ENCODE results near the gene RAI14.
"Not testable (repeated sequence)": the region's sequence is repeated elsewhere in the genome, so short reads cannot be mapped to it uniquely, and the experiment has no call there.

The RAI14 gene

DNA sequence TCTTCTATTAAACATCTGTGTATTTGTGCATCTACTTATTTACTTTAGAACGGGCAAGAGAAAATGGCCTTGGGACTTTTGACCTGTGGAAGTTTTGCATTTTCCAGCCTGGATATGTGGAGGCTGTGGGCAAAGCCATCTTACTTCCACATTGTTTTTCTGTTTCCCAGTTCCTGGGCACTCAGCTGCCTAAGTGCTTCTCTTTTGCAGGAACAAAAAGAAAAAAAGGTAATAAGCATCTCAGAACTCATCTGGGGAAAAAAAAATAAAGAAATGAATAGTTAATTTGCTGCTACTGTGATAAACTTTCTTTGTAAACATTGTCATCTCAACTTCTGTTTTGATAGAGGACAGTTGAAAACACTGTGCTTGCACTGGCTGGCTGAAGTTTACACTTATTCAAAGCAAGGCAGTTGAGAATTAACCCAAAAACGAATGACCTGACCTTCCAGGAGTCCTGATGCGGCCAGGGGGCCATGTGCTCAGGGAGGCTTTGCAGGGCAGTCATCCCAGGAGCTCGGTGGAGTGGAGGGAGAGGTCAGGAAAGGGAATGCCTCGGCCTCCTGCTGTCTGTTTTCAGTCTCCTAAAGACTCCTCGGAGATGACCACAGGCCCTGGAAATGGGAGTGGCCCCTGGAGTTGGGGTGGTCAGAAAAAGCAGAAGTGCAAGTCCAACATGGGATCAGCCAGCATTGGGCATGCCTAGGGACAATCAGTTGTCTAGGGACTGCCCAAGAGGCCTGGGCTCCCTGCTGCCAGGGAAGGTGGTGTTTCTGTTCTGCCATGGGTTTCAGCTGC is 75.5 kb downstream of the RAI14 start:
- no peak for DNase-seq (ENCODE audit: low spot score)

DNA sequence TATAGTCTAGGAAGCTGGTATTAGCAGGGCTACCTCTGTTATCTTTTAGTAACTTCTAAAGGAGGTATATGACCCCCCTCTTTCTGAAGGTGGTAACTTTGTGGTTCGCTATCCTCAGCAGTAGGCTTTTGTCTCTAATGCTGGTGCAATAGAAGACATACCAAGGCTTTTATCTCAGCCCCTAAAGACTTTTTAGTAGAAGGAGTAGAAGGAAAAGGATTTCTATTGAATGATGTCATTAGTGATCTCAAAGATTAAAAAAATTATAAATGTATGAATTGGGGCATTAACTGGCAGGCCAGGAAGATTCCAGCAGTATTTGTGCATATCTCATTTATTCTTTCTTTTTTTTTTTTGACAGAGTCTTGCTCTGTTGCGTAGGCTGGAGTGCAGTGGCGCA is 78.2 kb downstream of the RAI14 start:
- DNase-seq (ENCODE audit: low spot score) = no peak

DNA sequence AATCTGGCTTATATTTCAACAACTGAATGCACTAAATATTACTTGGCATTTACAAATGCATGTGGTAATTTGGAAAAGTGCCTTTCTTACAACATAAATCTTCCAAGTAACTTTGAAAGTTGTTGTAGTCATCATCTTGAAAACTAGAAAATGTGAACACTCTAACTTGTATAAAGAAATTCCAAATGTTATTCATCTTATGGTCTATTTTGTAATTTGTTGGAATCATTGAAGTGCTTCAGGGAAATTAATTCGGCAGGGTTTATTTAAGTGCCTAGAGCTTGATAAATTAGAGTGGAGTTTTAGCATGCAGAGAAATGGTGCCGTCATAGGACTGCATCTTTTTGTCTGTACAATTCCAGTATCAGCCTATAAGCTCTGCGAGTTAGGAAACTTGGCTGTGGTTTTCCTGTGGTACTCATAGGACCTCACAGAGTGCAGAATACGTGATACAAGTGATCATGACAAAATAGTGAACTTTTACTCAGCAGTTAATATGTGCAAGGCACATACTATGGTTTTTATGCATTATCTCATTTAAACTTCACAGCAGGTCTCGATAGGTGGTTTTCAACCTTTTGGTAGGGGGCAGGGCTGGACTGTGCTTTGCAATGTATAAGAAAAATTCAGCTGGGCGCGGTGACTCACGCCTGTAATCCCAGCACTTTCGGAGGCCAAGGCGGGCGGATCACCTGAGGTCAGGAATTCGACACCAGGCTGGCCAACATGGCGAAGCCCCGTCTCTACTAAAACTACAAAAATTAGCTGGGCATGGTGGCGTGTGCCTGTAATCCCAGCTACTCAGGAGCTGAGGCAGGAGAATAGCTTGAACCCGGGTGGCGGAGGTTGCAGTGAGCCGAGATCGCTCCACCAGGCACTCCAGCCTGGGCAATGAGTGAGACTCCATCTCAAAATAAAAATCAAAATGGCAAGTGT is 79.6 kb downstream of the RAI14 start:
- DNase-seq (ENCODE audit: low spot score) = no peak

DNA sequence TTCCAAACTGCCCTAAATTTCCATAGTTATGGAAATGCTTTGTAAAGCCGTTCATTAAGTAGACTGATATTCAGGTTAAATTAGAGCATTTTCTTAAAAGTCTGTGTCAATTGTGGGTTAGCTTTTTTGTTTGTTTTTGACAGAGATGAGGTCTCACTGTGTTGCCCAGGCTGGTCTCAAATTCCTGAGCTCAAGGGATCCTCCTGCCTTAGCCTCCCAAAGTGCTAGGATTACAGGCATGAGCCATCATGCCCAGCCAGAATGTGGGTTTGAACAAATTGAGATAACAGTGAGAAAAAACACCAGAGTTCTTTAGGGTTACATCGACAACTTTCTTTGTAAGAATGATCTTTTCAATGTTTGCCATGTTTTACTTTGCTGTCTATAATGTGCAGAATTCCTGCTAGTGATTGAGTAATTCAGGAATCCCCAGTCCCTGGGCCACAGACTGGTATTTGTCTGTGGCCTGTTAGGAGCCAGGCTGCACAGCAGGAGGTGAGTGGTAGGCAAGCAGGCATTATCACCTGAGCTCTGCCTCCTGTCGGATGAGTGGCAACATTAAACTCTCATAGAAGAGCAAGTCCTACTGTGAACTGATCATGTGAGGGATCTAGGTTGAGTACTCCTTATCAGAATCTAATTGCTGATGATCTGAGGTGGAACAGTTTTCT is 80.5 kb downstream of the RAI14 start:
- no peak for DNase-seq (ENCODE audit: low spot score)

DNA sequence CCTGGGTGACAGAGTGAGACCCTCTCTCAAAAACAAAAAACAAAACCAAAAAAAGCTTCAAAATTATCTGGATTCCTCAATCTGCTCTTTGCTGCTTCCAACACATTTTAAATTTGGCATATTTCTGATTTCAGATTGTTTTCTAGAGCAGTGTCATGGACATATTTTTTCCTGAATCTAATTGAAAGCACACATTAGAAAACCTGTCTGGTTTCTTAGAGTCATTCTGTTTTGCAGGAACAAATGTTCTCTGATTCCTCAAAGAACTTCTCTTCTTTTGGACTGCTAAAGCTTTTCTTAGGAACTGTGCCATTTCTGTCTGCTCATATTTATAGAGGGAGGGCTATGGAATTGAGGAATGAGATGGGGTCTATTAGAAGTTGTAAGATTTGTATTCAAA is 81.6 kb downstream of the RAI14 start:
- peak; percentile 19 for DNase-seq (ENCODE audit: low spot score)

DNA sequence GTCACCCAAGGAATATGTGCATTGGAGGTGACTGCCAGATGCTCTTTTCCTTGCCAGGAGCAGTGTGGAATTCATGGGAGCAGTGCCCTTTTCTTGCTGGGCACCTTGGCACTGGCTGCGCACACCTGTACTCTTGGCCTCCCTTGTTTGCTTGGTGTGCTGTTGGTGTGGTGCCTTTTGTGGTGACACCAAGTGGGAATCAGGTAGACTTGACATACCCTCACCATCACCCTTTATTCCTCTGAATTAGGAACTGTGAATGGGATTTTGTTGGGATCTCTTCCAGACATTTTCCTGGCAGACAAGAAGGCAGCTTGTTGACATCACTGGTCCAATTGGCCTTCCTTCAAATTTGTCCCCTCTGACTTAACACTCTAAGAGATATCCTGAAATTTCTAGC is 82.3 kb downstream of the RAI14 start:
- DNase-seq (ENCODE audit: low spot score) = peak; percentile 90

DNA sequence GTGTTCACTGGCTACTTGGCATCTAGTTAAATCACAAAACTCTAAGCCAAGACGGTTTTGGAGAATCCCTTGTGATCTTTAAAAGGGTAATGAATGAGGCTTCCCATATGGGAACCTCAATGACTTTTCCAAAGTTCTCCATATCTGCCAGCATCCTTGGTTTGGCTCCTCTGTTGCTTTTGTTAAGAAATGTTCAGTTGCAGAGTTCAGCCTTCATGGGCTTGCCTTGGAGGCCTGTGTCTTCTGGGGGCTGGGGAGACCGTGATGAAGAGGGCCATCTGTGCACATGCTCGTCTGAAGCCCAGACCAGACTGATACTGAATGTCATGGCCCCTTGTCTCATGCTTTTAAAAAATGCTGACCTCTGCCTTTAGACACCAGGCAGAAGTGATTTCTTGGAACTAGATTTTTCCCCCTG is 84.3 kb downstream of the RAI14 start:
- no peak for DNase-seq (ENCODE audit: low spot score)

DNA sequence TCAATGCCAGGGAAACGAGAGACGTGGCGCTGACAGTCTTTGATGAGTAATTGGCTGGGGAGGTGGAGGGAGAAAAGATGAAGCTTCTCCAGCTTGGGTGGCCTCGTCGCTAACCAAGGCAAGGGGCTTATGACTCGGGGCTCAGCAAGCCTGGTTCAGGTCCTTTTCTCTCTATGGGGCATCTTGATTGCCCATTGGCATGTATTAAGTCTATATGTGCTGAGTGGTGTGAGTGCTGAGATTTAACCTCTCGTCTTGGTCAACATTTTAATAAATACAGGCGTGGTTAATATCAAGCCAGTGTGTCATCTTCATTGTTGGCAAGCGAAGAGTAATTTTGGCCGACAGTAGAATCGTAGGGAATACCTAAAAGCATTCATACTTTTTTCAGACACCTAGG is 85.9 kb downstream of the RAI14 start:
- DNase-seq (ENCODE audit: low spot score) = no peak

DNA sequence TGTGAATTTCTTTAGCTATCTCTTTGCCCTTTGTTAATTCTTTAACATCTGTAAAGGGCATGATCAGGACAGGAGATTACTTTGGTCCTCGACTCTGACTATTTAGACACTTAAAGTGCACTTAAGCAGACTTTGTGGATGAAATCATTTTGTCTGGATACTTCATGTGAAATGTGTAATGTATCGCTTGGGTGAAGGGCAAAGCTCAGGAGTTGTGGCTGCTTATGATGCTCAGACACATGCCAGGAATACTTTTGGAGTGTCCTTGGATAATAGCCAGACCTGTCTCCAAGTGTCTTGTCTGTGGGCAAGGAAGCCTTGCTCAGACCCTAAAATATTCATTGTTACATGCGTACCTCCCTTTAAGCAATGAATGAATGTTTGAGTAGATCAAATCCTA is 87.8 kb downstream of the RAI14 start:
- DNase-seq (ENCODE audit: low spot score) = no peak

DNA sequence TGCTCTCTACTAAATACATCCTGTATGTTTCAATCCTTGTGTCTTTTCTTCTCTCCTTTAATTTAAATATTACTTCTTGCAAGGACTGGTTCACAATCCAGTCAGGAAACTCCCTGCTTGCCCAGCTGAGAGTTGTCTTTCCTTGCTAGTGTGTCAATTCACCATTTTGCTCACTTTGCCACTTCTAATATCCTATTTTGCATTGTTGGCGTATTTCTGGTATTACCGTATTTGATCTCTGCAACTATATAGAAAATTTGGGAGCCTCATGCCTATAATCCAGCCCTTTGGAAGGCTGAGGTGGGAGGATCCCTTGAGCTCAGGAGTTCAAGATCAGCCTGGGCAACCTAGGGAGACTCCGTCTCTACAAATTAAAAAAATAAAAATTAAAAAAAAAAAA is 92.3 kb downstream of the RAI14 start:
- no peak for DNase-seq (ENCODE audit: low spot score)

DNA sequence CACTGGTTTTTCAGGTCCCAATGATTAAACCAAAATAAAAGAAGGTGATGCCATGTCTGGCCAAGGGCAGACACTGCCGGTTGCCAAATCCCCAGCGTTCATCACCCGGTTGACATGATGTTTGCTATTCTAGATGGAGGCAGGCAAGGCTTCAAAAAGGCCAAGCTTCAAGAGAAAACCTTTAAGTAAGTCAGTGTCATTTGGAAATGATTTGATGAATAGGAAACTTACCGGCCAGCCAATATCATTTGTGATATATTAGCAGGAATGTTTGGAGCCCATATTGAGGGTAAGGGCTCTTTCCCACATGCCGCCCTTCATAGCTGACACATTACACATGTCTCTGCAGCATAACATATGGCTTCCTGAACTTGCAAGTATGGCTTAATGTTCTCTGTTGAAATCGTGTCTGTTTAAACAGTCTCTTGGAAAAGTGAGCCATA is 93.3 kb downstream of the RAI14 start:
- no peak for DNase-seq (ENCODE audit: low spot score)

DNA sequence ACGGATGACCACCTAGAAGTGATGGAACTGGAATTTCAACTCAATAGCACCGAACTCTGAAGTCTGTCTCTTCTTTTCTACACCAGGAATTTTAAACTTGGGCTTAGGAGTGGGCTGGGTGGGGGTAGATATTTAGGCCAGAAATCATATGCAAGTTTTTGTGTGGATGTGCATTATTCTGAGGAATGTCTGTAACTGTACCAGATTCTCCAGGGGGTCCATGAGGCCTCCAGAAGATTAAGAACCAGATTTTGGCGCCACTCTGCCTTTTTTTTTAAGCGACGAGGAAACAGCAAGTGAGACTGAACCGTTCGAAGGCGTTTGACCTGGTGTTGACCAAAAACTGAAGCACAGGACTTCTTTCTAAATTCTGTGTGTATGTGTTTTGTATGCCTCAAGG is 94.1 kb downstream of the RAI14 start:
- DNase-seq (ENCODE audit: low spot score) = no peak

DNA sequence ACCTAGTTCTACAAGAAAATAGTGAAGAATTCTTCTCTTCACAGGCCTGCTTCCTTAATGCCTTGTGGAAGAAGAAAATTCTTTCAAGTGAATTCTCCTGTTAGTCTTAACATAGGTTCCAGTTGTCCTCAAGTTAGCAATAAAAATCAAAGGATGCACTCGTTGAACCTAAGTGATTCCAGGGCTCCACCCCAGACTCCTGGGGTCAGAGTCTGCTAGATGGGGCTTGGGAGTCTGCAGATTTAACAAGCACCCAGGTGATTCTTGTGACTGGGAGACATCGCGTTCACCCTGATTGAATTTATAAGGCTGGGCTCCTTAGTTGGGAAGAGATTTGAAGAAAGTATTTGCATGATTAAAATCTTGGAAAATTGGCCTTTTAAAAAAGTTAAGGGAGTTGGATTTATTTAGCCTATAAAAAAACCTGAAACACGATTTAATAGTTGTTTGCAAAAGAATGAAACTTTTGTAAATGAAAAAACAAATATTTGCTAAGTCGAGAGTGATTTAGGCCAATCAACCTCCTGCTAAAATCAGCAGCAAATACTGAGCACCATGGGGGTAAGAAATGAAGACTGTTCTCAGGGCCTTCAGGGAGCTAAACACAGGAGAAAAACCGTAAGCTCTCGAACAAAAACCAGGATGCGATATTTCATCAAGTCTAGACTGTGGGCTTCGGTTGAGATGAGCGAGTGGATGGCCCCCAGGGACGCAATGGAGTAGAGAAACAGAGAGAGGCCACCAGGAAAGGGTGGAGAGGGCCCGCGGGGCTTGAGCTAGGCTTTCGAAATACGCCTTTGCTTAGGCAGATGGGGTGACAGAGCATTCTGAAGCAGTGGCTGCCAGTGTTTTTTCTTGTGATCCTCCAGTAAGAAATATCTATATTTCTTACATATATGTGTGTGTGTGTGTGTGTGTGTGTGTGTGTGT is 95.9 kb downstream of the RAI14 start:
- no peak for DNase-seq (ENCODE audit: low spot score)

DNA sequence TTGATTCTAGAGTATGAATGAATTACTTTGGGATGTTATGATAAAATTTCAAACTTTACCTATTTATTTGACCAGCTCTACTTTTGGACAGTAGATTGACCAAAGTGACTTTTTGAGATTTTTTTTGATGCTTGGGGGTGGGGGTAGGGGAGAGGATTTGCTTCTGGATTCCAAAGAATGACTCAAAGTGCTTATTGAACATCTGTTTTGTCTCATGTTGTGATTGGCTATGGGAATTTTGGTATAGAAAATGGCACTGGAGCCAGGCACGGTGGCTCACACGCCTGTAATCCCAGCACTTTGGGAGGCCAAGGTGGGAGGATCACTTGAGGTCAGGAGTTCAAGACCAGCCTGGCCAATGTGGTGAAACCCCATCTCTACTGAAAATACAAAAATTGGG is 97.1 kb downstream of the RAI14 start:
- DNase-seq (ENCODE audit: low spot score) = not testable (repeated sequence)

DNA sequence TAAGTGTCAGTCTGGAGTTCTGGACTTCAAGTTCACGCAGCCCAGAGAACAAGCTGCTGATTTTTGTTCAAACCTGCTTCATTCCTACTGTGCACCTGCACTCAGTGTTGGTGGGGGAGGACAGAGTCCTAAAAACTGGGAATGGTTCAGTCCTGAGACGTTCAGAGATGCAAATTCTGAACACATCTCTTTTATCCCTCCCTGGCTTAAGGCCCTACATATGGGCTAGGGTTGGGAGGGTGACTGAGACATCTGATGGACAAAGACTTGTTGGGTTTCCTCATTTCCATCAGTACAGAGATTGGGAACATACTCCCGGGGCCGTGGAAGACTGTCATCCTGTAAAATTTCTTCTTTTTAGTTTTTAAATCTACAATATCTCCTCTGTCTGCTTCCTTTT is 99.8 kb downstream of the RAI14 start:
- DNase-seq (ENCODE audit: low spot score) = no peak

DNA sequence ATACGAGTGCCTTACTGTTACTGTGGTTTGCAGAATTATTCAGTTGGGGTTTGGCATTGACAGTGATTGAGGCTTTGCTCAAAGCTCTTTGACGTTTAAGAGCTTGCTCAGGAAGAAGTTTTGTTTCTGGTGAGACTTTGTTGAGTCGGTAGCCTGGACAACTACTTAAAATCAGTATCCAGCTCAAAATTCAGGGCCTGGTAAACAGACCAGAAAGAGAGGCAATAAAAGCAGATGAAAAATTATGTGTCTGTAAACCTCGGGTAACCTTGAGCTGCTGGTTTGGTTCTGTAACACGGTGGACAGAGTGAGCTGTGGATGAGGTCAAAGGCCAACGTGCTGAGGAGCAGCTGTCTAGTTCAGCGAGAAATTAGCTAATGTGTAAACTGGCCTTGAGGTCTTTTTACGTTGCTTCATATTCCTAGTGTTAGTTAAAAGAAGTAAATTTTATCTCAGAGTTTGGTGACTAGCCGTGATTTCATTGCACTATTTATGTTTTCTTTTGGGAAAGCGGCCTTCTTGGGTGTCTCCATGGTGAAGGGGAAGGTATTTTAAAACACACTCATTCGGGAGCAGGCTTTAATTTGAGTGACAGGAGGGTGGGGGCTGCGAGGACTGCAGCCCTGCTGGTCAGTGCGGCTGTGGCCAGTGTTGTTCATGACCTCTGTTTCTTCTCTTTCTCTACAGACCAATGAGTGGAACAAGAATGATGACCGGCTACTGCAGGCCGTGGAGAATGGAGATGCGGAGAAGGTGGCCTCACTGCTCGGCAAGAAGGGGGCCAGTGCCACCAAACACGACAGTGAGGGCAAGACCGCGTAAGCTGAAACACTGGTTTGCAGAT is 100.9 kb downstream of the RAI14 start:
- no peak for DNase-seq (ENCODE audit: low spot score)

DNA sequence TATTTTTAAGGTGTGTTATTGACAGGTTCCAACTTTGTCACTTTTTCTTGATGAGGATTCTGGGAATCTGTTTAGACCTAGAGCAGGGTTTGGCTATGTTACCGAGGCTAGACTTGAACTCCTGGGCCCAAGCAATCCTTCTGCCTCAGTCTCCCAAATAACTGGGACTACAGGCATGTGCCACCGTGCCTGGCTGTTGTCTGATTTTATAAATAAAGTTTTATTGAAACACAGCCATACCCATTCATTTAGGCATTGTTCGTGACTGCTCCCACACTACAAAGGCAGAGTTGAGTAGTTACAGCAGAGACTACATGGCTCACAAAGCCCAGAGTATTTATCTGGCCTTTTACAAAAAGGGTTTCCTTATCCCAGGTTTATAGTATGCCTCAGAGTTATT is 102.4 kb downstream of the RAI14 start:
- no peak for DNase-seq (ENCODE audit: low spot score)

DNA sequence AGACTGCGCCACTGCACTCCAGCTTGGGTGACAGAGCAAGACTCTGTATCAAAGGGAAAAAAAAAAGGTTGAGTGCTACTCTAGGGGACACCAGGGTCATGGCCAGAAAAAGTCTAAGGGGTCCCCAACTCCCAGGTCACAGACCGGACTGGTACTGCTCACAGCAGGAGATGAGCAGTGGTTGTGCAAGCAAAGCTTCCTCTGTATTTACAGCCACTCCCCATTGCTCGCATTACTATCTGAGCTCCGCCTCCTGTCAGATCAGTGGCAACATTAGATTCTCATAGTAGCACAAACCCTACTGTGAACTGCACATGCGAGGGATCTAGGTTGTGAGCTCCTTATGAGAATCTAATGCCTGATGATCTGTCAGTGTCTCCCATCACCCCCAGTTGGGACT is 103.1 kb downstream of the RAI14 start:
- DNase-seq (ENCODE audit: low spot score) = not testable (repeated sequence)

DNA sequence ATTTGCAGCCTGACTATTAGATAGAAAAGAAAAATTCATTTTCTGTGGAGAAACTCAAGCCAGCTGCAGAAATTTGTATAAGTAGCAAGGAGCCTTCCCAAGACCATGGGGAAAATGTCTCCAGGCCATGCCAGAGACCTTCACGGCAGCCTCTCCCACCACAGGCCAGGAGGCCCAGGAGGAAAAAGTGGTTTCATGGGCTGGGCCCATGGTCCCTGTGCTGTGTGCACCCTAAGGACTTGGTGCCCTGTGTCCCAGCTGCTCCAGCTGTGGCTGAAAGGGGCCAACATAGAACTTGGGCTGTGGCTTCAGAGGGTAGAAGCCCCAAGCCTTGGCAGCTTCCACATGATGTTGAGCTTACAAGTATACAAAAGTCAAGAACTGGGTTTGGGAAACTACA is 109.5 kb downstream of the RAI14 start:
- no peak for DNase-seq (ENCODE audit: low spot score)

DNA sequence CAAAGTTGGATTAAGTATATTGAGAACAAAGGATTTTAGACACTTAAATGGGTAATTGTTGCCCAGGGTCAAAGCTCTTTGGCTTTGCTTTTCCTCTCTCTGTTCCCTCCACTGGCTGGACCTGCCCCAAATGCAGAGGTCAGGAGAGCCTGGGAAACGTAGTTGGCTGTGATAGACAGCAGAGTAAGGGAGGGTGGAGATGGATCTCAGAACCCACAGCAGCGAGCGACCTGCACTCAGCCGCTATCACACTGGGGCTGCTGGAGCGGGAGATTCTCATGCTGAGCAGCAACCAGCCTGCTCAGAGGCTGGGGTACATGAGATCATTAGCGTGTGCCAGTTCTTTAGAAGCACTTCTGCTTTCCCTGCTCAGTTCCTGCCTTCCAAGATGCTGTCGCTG is 111.1 kb downstream of the RAI14 start:
- no peak for DNase-seq (ENCODE audit: low spot score)

DNA sequence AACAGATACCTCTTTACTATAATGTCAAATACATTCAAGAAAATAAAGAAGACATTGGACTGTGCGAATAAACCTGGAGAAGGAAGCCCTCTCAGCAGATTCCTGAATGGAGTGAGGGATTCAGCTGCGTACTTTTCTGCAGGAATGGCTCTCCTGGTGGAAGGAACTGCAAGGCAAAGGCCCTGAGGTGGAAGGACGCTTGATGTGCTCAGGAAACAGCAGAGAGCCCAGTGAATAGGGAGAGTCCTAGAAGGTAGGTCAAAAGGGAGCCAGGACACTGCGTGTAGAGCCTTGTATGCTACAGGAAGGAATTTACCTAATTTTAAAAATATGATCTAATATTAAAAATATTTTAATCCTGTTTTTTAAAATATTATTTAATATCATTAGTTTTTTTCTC is 114.4 kb downstream of the RAI14 start:
- DNase-seq (ENCODE audit: low spot score) = no peak

Measured in cerebellar cortex (tissue), 1 donor.